ENCODE data around the gene PROP1.
"Not testable (repeated sequence)": the region's sequence is repeated elsewhere in the genome, so short reads cannot be mapped to it uniquely, and the experiment has no call there.

Gene PROP1

DNA sequence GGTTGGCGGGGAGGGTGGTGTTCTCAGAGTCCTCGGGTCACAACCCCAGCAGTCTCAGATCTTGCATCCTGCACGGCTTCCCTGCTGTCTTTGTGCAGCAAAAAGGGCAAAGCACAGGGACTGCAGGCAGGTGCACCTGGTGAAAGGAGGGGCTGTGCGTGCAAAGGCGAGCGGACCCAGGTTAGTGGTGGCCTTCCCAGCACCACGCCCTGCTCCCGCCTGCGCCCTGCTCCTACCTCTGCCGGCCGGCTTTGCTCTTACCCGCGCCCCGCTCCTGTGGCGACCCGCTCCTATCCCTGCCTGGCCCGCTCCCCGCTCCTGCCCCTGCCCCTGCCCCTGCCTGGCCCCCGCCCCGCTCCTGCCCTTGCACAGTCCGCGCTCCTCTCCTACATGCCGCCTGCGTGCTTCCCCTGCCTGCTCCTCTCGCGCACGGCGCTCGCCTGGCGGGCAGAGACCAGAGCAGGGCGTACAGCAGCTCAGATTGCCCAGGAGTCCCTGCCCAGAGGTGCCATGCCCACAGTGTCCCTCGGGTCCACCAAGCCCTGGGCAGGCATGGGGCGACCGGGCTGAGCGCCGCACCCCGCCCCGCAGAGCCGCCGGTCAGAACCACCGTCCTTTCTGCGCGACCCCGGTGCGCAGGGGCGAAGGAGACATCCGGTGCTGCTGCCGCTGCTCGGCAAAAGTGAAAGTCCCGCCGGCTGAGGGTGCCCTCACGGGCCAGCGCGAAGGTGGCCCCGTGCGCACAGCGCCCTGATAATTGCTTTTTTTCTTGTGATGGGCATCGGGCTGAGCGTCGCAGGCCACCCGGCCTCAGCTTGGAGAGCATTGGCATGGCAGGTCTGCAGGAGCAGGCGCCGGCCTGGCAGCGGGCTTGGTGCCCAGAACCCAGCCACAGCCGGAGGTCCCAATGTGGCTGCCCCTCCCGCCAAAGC, 52.0 kb downstream of the PROP1 start:
- peak; percentile 36 for DNase-seq

DNA sequence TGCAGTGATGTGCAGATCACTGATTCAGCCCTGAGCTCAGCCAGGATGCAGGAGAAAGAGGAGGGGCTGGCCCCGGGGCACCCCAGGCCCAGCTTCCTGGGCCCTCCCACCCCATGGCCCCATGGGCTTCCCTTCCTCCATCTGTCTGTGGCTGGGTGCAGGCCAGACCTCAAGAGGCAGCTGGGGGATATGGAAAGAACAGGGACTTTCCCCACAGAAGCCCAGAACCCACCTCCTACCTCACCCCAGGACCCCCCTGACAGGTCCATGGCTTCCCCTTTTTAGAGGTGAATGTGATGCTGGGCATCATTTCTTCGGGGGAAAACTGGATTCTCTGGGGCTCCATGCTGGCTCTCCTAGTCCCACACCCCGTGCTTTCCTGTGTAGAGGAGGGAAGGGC, 53.1 kb downstream of the PROP1 start:
- not testable (repeated sequence) for DNase-seq

Data from CD4-positive, alpha-beta T cell treated with Interleukin-12 subunit alpha and Interleukin-12 subunit beta, for 1 hour (primary cell).